ENCODE data around the gene CSF3. TPM values are rescaled to one million over a fixed set of nuclear protein-coding genes. Genes with fewer than 3 reads are reported as not detected.

CSF3 gene
- total and polyA plus RNA-seq, 2 of the 13 experiments (the other 11 are each of a cell fraction or from before 2014, with no cell fraction given), result 0.09 TPM; not detected in 1

GRCh38 chr17:40035162-40035559, 19.9 kb downstream of the CSF3 start (continued):
- no peak for TF ChIP-seq HOXA9 (CRISPR knock-in tag; IDR thresholded peaks at IDR 0.05; ENCODE audit: borderline replicate concordance)
- no peak for TF ChIP-seq ZFP82 (CRISPR knock-in tag; IDR thresholded peaks at IDR 0.05; ENCODE audit: borderline replicate concordance)
- TF ChIP-seq FOXC1 (CRISPR knock-in tag; IDR thresholded peaks at IDR 0.05; ENCODE audit: borderline replicate concordance), result peak; percentile 40; the same call in 1 of the 2 replicates
- TF ChIP-seq ZMYM4 (CRISPR knock-in tag; IDR thresholded peaks at IDR 0.05), result no peak; the same call in 1 of the 2 replicates

- DNase-seq (ENCODE audit: low spot score) (peak; percentile 79), FAIRE-seq (peak; percentile 75), ATAC-seq (peak; percentile 92)
- H3K4me2 ChIP-seq (ENCODE audit: low read depth, low read length), result peak overlapping the region; percentile 43
- no peak overlapping the region for H3K4me3 ChIP-seq (replicated peaks in 1 of 3; ENCODE audit: insufficient read depth in 1 of 3, low read depth in 2 of 3, low read length in 3 of 3)
- intact Hi-C loops (cut with micrococcal nuclease; ENCODE audit: unreplicated experiment), result loop anchor here (1.0 to 2.0 kb wide), 3 partner anchors 36 to 129 kb away; no protein-coding TSS in a partner anchor
- H3K4me1 ChIP-seq (ENCODE audit: insufficient read depth, low read length), result peaks cover 12% of the 10 kb centered on the region
- ChIA-PET POLR2A (interaction anchor here (0.5 to 2.5 kb wide), 9 partner anchors 9 to 101 kb away, joined by 3 to 16 read pairs (median 5); partner anchors contain the start of genes CASC3, MED24, NR1D1 and PSMD3), CTCF (ENCODE audit: low intra/inter-chr PET ratio, low total read pairs) (interaction anchor here (2.0 to 2.5 kb wide), 2 partner anchors 36 to 47 kb away, joined by 9 to 10 read pairs; no protein-coding TSS in a partner anchor)
- H3K36me3 ChIP-seq (replicated peaks in 1 of 2; ENCODE audit: control insufficient read depth in 1 of 2, insufficient read depth in 2 of 2, low read length in 2 of 2), result peaks cover 5 to 29% of the 10 kb centered on the region in 2 experiments; a peak in 3 of 5 replicates
- H3K27ac ChIP-seq (ENCODE audit: extremely low read length, insufficient read depth, low read length), result peak overlapping the region; percentile 25
- peak overlapping the region; percentile 20 for H2AFZ ChIP-seq (ENCODE audit: low read length)
- no peaks in the 10 kb centered on the region for H4K20me1 ChIP-seq (ENCODE audit: insufficient read depth, low read length)
- 28% methylated on average over 11 of the region's 11 CpGs for WGBS (ENCODE audit: low lambda C conversion rate)
- no peaks in the 10 kb centered on the region for H3K27me3 ChIP-seq (ENCODE audit: control insufficient read depth in 1 of 2, insufficient read depth in 2 of 2, low read length in 2 of 2)
- no TSS peak for BruUV-seq (replicated peaks)
- H3K79me2 ChIP-seq (ENCODE audit: insufficient read depth, low read length), result no peaks in the 10 kb centered on the region
- H3K9ac ChIP-seq (ENCODE audit: insufficient read depth, low read depth, low read length), result peak overlapping the region; percentile 11; the same call in 1 of the 2 replicates
- in situ Hi-C loops (cut with HindIII; ENCODE audit: extremely low pct_ligation_motif_present, low pct_unique_long_range_greater_than_20kb), result loop anchor here (5.0 kb wide), 1 partner anchor 48 kb away; no protein-coding TSS in a partner anchor
- no peaks in the 10 kb centered on the region for H3K9me3 ChIP-seq (ENCODE audit: low read length)
- TF ChIP-seq KLF16 (CRISPR knock-in tag; IDR thresholded peaks at IDR 0.05), result peak in 1 of 2 experiments; percentile 67; a peak in 1 of 4 replicates
- TF ChIP-seq YEATS2 (CRISPR knock-in tag; IDR thresholded peaks at IDR 0.05; ENCODE audit: borderline replicate concordance), result peak; percentile 61; the same call in 1 of the 2 replicates
- peak; percentile 38; the same call in 1 of the 2 replicates for TF ChIP-seq SOX5 (CRISPR knock-in tag; IDR thresholded peaks at IDR 0.05; ENCODE audit: borderline replicate concordance)
- no peak for TF ChIP-seq HNRNPUL1 (IDR thresholded peaks at IDR 0.05; ENCODE audit: low read depth, low read length)
- TF ChIP-seq IRF2 (CRISPR knock-in tag; IDR thresholded peaks at IDR 0.05), result peak; percentile 58; the same call in 1 of the 2 replicates
- 0 out of 2 replicates have a peak, but pooled peaks have one; percentile 36 for TF ChIP-seq SPEN (CRISPR knock-in tag; IDR thresholded peaks at IDR 0.05; ENCODE audit: low read depth)
- no peak for TF ChIP-seq ZNF503 (CRISPR knock-in tag; IDR thresholded peaks at IDR 0.05)
- 0 out of 2 replicates have a peak, but pooled peaks have one; percentile 41 for TF ChIP-seq CEBPG (CRISPR knock-in tag; IDR thresholded peaks at IDR 0.05)
- 0 out of 2 replicates have a peak, but pooled peaks have one; percentile 34 for TF ChIP-seq AFF4 (CRISPR knock-in tag; IDR thresholded peaks at IDR 0.05)
- TF ChIP-seq SAP130 (CRISPR knock-in tag; IDR thresholded peaks at IDR 0.05; ENCODE audit: low read depth), result peak; percentile 59
- TF ChIP-seq ZNF275 (CRISPR knock-in tag; IDR thresholded peaks at IDR 0.05; ENCODE audit: borderline replicate concordance), result no peak
Observed at GRCh38 chr17:40038882-40039513, 23.8 kb downstream of the CSF3 start.

Measured in HepG2 (cell line).